PC-3 (cell line): ENCODE results near the gene YTHDC2. TPM values are rescaled to one million over a fixed set of nuclear protein-coding genes. Genes with fewer than 3 reads are reported as not detected.

Source experiments
- ATAC-seq: fragments of 200-7000 bp; cut with Tn5 transposase; 2 replicates; pipeline ENCODE4 v1.9.1; 2020; ENCODE audit warnings: mild to moderate bottlenecking, moderate library complexity
- Bru-seq: library from RNA; stranded (reverse); fragments of 400-500 nt; gene quantifications from one replicate; lab custom pipeline; 2021; lab: Mats Ljungman, UMichigan
- BruChase-seq, 2 experiments: library from RNA; stranded (reverse); fragments of 400-500 nt; gene quantifications; one replicate each; lab custom pipeline; 2021; lab: Mats Ljungman, UMichigan
- BruUV-seq: library from RNA; stranded (reverse); fragments of 400-500 nt; replicated peaks from 2 replicates; lab custom pipeline; 2021; lab: Mats Ljungman, UMichigan
- CTCF ChIA-PET: fragments of 300-600 bp; sonication (Branson Sonifier 250); formaldehyde crosslinking; loops from one replicate; lab custom pipeline; 2022; ENCODE audit warnings: antibody characterized with exemption; lab: Charles Lee
- POLR2A ChIA-PET: fragments of 300-600 bp; sonication (Branson Sonifier 250); formaldehyde crosslinking; loops from one replicate; lab custom pipeline; 2022; ENCODE audit warnings: antibody characterized with exemption; ENCODE audit not compliant: unreplicated experiment; lab: Charles Lee
- DNase-seq: peaks from one replicate; pipeline ENCODE4 v3.0.0-alpha.2; 2015
- H2AFZ ChIP-seq: fragments of 300-600 bp; sonication (generic); 2 replicates; pipeline ENCODE4 v1.6.0; 2016; ENCODE audit warnings: antibody characterized with exemption, low read length
- H3F3A ChIP-seq: fragments of 300-600 bp; sonication (generic); one replicate; pipeline ENCODE4 v1.6.0; 2017; ENCODE audit warnings: antibody characterized with exemption, low read length, control low read depth, mild to moderate bottlenecking; ENCODE audit not compliant: unreplicated experiment
- H3K27ac ChIP-seq: fragments of 300-600 bp; sonication (generic); 2 replicates; pipeline ENCODE4 v1.5.1; 2016; ENCODE audit warnings: mild to moderate bottlenecking, low read length
- H3K27me3 ChIP-seq: fragments of 300-600 bp; sonication (generic); 2 replicates; pipeline ENCODE4 v1.6.1; 2016; ENCODE audit warnings: low read length, mixed read lengths
- H3K36me3 ChIP-seq: fragments of 300-600 bp; sonication (generic); 2 replicates; pipeline ENCODE4 v1.6.1; 2016; ENCODE audit warnings: low read depth, mixed run types, low read length, mixed read lengths
- H3K4me1 ChIP-seq: fragments of 300-600 bp; sonication (generic); 2 replicates; pipeline ENCODE4 v1.5.1; 2016; ENCODE audit warnings: low read length; ENCODE audit not compliant: insufficient read depth
- H3K4me2 ChIP-seq: fragments of 300-600 bp; sonication (generic); 2 replicates; pipeline ENCODE4 v1.6.0; 2016; ENCODE audit warnings: low read length
- H3K4me3 ChIP-seq: fragments of 300-600 bp; sonication (generic); 2 replicates; pipeline ENCODE4 v1.5.1; 2016; ENCODE audit warnings: mild to moderate bottlenecking, low read length, mixed read lengths
- H3K79me2 ChIP-seq: fragments of 300-600 bp; sonication (generic); 2 replicates; pipeline ENCODE4 v1.6.1; 2017; ENCODE audit warnings: low read length, mixed read lengths
- H3K9ac ChIP-seq: fragments of 300-600 bp; sonication (generic); 2 replicates; pipeline ENCODE4 v1.6.0; 2016; ENCODE audit warnings: mild to moderate bottlenecking, low read length
- H3K9me2 ChIP-seq: fragments of 300-600 bp; sonication (generic); replicated peaks from 2 replicates; pipeline ENCODE4 v1.6.1; 2016; ENCODE audit warnings: mixed run types, low read length, mixed read lengths
- H3K9me3 ChIP-seq: fragments of 300-600 bp; sonication (generic); 2 replicates; pipeline ENCODE4 v1.6.1; 2016; ENCODE audit warnings: low read length, mixed read lengths
- H4K20me1 ChIP-seq: fragments of 300-600 bp; sonication (generic); 2 replicates; pipeline ENCODE4 v1.6.1; 2016; ENCODE audit warnings: low read length, mixed read lengths
- CTCF ChIP-seq: fragments of 300-600 bp; sonication (generic); conservative IDR thresholded peaks from 2 replicates; pipeline ENCODE4 v1.5.1; 2017; ENCODE audit warnings: antibody characterized with exemption, low read depth, mild to moderate bottlenecking, low read length
- EZH2 ChIP-seq: fragments of 300-600 bp; sonication (generic); IDR thresholded peaks from one replicate; pipeline ENCODE4 v1.6.1; 2017; ENCODE audit warnings: antibody characterized with exemption, mild to moderate bottlenecking, low read length; ENCODE audit not compliant: unreplicated experiment
- EZH2phosphoT487 ChIP-seq: fragments of 300-600 bp; sonication (generic); IDR thresholded peaks from 2 replicates; pipeline ENCODE4 v1.6.1; 2018; ENCODE audit warnings: mild to moderate bottlenecking, antibody characterized with exemption, low read length, borderline replicate concordance
- intact Hi-C: fragments of 100-400 bp; cut with micrococcal nuclease; formaldehyde crosslinking; loops from 2 replicates; pipeline ENCODE4 v1.9.0; 2023
- long read RNA-seq: library from polyadenylated mRNA; unstranded; transcript quantifications from one replicate; pipeline ENCODE4 v2.0.0, GENCODE V29; 2021; ENCODE audit not compliant: unreplicated experiment
- total RNA-seq: library from RNA; depleted of rRNA; stranded (reverse); fragments of >200 nt; gene quantifications from 2 replicates; pipeline ENCODE4 v1.2.3, GENCODE V29; 2014; rRNA removed

The YTHDC2 gene
- total RNA-seq = 16.9 and 20.2 TPM in 2 replicates
- percentile 79 among the genes with signal in this experiment for Bru-seq, nascent RNA
- percentile 72 among the genes with signal in this experiment for BruChase-seq, experiment 1, labeled RNA remaining after a 6-hour chase
- BruChase-seq, experiment 2, labeled RNA remaining after a 2-hour chase = percentile 84 among the genes with signal in this experiment
- long read RNA-seq, full-length matches to known transcripts = 2 of 33 reads
- long read RNA-seq, partial matches to known transcripts = 14 of 33 reads
- long read RNA-seq, other reads (novel, unspliced or antisense) = 17 of 33 reads

- ChIA-PET CTCF (interaction anchor here (0.6 kb wide), 1 partner anchor 177 kb away, joined by 3 read pairs; no protein-coding TSS in a partner anchor), POLR2A (interaction anchor here (0.6 to 0.7 kb wide), 2 partner anchors 19 to 745 kb away, joined by 3 read pairs; no protein-coding TSS in a partner anchor)
- Histone ChIP-seq H3K36me3 (peaks cover 3% of the 10 kb centered on the region; the same call in 1 of the 2 replicates), H4K20me1 (no peaks in the 10 kb centered on the region), H3K9ac (peak within 1 kb of the TSS; percentile 89), H3K27me3 (no peaks in the 10 kb centered on the region), H3K9me3 (no peaks in the 10 kb centered on the region), H3K79me2 (peaks cover 33% of the 10 kb centered on the region), H3F3A (no peaks in the 10 kb centered on the region), H3K27ac (peak within 1 kb of the TSS; percentile 29), H3K4me3 (peak within 1 kb of the TSS; percentile 81), H3K4me2 (peak within 1 kb of the TSS; percentile 97), H2AFZ (peak within 1 kb of the TSS; percentile 89), H3K4me1 (peaks cover 15% of the 10 kb centered on the region), H3K9me2 (no peaks in the 10 kb centered on the region)
- no TSS peak for BruUV-seq
- TF ChIP-seq CTCF = peak; percentile 51
- no peak for TF ChIP-seq EZH2
- intact Hi-C loops = no loop called here
- ATAC-seq (peak; percentile 95), DNase-seq (peak; percentile 90)
These were observed at the start of gene YTHDC2 for GRCh38 chr5:113513384-113514288. TSS of gene YTHDC2 (plus strand) at chr5:113513694. CDS start at chr5:113513896, 202 bp downstream.

GRCh38 chr5:113474100-113474728 lies 39.3 kb upstream of the YTHDC2 start:
- no peak for ATAC-seq
- no peak for TF ChIP-seq EZH2phosphoT487
- TF ChIP-seq CTCF = no peak
- TF ChIP-seq EZH2 = no peak
- Histone ChIP-seq H3K79me2 (no peaks in the 10 kb centered on the region), H3K4me2 (no peak overlapping the region), H3K9ac (no peak overlapping the region), H4K20me1 (no peaks in the 10 kb centered on the region), H3K27me3 (no peaks in the 10 kb centered on the region), H2AFZ (no peak overlapping the region), H3K9me3 (no peaks in the 10 kb centered on the region), H3K36me3 (no peaks in the 10 kb centered on the region), H3K9me2 (no peaks in the 10 kb centered on the region), H3K27ac (no peak overlapping the region), H3K4me1 (no peaks in the 10 kb centered on the region), H3F3A (no peaks in the 10 kb centered on the region), H3K4me3 (no peak overlapping the region)
- DNase-seq = no peak
- ChIA-PET POLR2A (interaction anchor here (0.5 to 0.7 kb wide), 2 partner anchors 9 to 29 kb away, joined by 3 to 4 read pairs; no protein-coding TSS in a partner anchor), CTCF (interaction anchor here (0.6 kb wide), 1 partner anchor 95 kb away, joined by 3 read pairs; no protein-coding TSS in a partner anchor)
- BruUV-seq = no TSS peak
- intact Hi-C loops = no loop called here
